ENCODE results near the gene ZBTB3. TPM values are rescaled to one million over a fixed set of nuclear protein-coding genes. Genes with fewer than 3 reads are reported as not detected.

The ZBTB3 gene
- total and polyA plus RNA-seq, 2 of the 13 experiments (the other 11 are each of a cell fraction or from before 2014, with no cell fraction given) = 3.4 to 5.2 TPM

DNA sequence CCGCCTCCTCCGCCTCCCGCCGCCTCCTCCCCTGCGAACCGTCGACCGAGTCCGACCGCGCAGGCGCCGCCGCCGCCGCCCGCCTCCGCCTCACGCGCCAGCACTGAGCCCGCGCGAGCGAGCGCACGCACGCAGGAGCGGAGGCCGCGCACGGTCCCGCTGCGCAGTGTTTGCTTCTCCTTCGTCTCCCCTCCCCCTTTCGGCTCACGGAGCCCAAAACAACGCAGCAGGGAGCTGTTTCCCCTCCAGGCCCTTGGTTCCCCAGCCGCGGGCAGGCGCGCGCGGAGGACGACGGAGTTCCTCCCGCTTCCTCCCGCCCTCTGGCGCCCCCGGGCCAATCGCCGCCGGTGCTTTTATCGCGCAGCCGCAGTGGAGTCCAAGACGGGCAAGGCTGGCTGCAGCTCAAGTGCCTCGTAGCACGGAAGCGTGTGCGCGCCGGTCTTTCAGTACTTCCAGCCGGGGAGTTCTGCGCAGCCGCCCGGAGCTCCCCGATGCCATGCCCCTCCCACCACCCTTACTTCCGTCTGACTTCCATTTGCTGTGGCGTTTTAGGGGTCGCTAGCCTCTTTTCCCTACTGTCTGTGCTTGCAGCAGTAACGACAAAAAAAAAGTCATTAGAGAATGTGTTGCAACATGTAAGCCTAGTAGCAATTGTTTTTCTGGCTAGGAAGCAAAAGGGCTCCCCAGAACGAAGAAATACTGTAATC lies 26.6 kb downstream of the ZBTB3 start, which contains the start of gene HNRNPUL2 (continued):
- TF ChIP-seq, protein P1, sequence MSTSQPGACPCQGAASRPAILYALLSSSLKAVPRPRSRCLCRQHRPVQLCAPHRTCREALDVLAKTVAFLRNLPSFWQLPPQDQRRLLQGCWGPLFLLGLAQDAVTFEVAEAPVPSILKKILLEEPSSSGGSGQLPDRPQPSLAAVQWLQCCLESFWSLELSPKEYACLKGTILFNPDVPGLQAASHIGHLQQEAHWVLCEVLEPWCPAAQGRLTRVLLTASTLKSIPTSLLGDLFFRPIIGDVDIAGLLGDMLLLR (CRISPR knock-in tag; IDR thresholded peaks at IDR 0.05) = peak; percentile 80
- peak; percentile 89 for TF ChIP-seq NKX3-1 (CRISPR knock-in tag; IDR thresholded peaks at IDR 0.05)
- peak; percentile 84; the same call in 1 of the 2 replicates for TF ChIP-seq ZNF367 (CRISPR knock-in tag; IDR thresholded peaks at IDR 0.05; ENCODE audit: borderline replicate concordance)
- TF ChIP-seq ZNF253 (CRISPR knock-in tag; IDR thresholded peaks at IDR 0.05; ENCODE audit: borderline replicate concordance) = peak; percentile 93
- no peak; the same call in 1 of the 2 replicates for TF ChIP-seq KDM5A (IDR thresholded peaks at IDR 0.05; ENCODE audit: borderline replicate concordance, low read length)
- TF ChIP-seq ZNF7 (CRISPR knock-in tag; IDR thresholded peaks at IDR 0.05) = no peak
- no peak for TF ChIP-seq ZNF251 (CRISPR knock-in tag; IDR thresholded peaks at IDR 0.05)
- no peak for TF ChIP-seq ZNF775 (CRISPR knock-in tag; IDR thresholded peaks at IDR 0.05; ENCODE audit: borderline replicate concordance)
- peak; percentile 87 for TF ChIP-seq HOXA3 (CRISPR knock-in tag; IDR thresholded peaks at IDR 0.05)
- peak; percentile 80 for TF ChIP-seq MED1 (CRISPR knock-in tag; IDR thresholded peaks at IDR 0.05)
- TF ChIP-seq ZNF746 (CRISPR knock-in tag; IDR thresholded peaks at IDR 0.05) = no peak; the same call in 1 of the 2 replicates
- TF ChIP-seq SP5 (CRISPR knock-in tag; IDR thresholded peaks at IDR 0.05; ENCODE audit: borderline replicate concordance, low read depth) = peak; percentile 50; the same call in 1 of the 2 replicates
- no peak for TF ChIP-seq SRSF9 (IDR thresholded peaks at IDR 0.05; ENCODE audit: borderline replicate concordance, insufficient read depth, low read depth, low read length, poor library complexity, severe bottlenecking)
- TF ChIP-seq SCMH1 (CRISPR knock-in tag; IDR thresholded peaks at IDR 0.05; ENCODE audit: borderline replicate concordance) = no peak
- TF ChIP-seq AFF4 (CRISPR knock-in tag; IDR thresholded peaks at IDR 0.05) = no peak
- peak; percentile 82; the same call in 1 of the 2 replicates for TF ChIP-seq ZXDC (CRISPR knock-in tag; IDR thresholded peaks at IDR 0.05)
- peak; percentile 95 for TF ChIP-seq ZNF431 (CRISPR knock-in tag; IDR thresholded peaks at IDR 0.05; ENCODE audit: borderline replicate concordance, low read depth)
- no peak for TF ChIP-seq RNF219 (CRISPR knock-in tag; IDR thresholded peaks at IDR 0.05)
- TF ChIP-seq ZNF124 (CRISPR knock-in tag; IDR thresholded peaks at IDR 0.05) = peak; percentile 92; the same call in 1 of the 2 replicates
